GM12801 (cell line): Measurements from ENCODE around the gene RTP3.

Source experiments
- TF ChIP-seq, protein P1 (sequence below): IDR thresholded peaks from one replicate; pipeline ENCODE4 v1.5.1; 2011; ENCODE audit warnings: control low read depth; ENCODE audit not compliant: insufficient read length; ENCODE audit errors: extremely low read depth

Gene RTP3

DNA sequence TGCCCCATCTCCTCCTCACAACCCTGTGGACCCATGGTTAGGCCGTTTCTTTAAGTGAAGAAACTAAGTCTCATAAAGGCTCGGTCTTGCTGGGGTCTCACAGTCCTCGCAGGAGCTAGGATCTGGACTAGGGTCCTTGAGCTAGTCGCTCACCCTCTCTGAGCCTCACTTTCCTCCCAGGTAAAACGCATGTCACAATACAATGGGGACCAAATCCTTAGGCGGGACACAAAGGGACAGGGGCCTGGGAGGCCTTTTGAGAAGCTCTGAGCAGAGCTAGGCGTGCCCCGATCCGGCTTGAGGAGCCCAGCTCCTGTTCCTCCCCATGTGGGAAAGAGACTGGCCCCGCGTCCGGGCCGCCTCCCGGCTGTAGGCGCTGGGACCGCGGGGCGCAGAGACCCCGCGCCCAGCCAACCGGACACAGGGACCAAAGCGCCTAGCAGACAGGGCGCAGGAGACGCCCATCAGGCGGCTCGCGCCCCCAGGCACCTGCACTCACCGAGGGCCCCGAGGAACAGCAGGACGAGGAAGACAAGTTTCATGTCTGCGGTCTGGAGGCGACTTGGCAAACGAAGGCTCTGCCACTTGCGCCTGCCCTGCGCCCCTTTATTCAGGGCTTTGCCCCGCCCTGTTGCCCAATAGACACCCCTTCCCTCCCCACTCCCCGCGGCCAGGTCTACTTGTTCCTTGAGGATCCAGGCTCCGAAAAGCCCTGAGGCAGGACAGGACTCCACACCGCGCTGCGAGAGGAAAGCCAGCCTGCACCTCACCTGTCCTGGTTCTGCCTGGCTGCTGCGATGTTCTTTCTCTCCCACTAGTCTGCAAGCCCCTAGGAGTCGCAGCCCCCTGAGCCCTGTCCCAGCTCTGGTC lies 33.2 kb upstream of the RTP3 start, which contains the start of gene LTF:
Gene LTF (minus strand): TSS at position 580 of the 870 bp plus-strand sequence. CDS start 38 bp downstream, at position 542.
- TF ChIP-seq, protein P1, sequence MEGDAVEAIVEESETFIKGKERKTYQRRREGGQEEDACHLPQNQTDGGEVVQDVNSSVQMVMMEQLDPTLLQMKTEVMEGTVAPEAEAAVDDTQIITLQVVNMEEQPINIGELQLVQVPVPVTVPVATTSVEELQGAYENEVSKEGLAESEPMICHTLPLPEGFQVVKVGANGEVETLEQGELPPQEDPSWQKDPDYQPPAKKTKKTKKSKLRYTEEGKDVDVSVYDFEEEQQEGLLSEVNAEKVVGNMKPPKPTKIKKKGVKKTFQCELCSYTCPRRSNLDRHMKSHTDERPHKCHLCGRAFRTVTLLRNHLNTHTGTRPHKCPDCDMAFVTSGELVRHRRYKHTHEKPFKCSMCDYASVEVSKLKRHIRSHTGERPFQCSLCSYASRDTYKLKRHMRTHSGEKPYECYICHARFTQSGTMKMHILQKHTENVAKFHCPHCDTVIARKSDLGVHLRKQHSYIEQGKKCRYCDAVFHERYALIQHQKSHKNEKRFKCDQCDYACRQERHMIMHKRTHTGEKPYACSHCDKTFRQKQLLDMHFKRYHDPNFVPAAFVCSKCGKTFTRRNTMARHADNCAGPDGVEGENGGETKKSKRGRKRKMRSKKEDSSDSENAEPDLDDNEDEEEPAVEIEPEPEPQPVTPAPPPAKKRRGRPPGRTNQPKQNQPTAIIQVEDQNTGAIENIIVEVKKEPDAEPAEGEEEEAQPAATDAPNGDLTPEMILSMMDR: no peak

DNA sequence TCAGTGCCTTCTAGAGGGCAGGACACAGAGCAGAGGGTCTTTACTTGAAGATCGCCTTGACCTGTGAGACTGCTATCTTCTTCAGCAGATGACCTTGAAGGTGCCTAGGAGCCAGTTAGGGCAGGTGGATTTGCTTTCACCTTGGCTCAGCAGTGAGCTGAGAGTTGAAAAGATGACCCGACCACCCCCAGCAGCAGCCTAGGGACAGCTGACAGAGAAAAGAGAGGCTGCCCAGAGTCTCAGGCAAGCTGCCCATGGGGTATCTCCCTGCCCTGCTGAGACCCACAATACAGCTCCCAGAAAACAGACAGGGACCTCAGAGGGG lies 32.6 kb upstream of the RTP3 start:
- TF ChIP-seq, protein P1: no peak

DNA sequence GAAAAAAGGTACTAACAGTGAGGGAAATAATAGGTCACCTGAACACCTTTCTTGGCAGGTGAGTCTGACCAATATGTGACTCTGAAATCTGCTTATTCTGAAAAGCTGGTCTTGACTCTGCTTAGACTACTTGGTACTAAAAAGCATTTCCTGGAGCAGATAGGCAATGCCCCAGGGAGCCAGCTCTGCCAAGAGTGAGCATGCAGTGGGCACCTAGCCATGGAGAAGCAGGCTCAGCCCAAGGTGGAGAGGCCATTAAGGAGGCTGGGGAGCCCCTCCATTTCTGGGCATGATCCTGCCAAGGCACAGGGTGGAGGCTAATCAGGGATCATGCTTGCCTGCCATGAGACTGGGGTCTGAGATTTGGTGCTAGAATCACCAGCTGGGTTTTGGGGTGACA lies 31.5 kb upstream of the RTP3 start:
- TF ChIP-seq, protein P1: no peak

DNA sequence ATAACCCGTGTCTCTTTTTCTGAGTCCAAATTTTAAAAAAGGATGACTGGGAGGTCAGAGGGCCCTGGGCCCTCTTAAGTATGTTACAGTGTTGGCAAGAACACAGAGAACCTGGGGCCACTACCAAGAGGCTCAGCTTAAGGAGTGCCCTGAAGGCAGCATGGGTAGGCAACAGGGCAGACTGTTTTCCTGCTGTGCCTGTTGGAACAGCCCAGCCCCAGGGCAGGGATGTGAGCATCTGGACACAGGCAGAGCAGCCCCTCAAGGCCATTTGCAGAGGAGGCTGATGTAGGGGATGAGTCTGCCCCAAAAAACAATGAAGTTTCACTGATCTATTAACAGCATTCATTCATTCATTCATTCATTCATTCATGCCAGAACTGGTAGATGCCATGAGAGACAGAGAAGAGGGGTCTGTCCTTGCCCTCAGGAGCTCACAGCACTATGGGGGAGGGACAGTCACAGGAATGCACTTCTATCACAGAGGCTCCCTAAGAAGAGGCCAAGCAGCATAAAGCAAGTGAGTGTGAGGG lies 30.8 kb upstream of the RTP3 start:
- TF ChIP-seq, protein P1: no peak

DNA sequence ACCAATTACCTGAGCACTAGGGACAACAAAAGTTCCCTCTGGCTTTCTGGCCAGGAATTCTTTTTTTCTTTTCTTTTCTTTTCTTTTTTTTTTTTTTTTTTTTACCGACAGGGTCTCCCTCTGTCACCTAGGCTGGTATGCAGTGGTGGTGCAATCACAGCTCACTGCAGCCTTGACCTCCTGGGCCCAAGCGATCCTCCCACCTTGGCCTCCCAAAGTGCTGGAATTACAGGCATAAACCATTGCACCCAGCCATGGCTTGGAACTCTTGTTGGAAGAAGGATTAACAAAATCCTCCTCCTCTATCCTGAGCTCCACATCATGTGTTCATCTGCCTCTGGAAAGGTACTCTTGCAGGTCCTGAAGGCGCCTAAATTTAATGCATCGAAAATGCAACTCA lies 30.2 kb upstream of the RTP3 start:
- TF ChIP-seq, protein P1: no peak

DNA sequence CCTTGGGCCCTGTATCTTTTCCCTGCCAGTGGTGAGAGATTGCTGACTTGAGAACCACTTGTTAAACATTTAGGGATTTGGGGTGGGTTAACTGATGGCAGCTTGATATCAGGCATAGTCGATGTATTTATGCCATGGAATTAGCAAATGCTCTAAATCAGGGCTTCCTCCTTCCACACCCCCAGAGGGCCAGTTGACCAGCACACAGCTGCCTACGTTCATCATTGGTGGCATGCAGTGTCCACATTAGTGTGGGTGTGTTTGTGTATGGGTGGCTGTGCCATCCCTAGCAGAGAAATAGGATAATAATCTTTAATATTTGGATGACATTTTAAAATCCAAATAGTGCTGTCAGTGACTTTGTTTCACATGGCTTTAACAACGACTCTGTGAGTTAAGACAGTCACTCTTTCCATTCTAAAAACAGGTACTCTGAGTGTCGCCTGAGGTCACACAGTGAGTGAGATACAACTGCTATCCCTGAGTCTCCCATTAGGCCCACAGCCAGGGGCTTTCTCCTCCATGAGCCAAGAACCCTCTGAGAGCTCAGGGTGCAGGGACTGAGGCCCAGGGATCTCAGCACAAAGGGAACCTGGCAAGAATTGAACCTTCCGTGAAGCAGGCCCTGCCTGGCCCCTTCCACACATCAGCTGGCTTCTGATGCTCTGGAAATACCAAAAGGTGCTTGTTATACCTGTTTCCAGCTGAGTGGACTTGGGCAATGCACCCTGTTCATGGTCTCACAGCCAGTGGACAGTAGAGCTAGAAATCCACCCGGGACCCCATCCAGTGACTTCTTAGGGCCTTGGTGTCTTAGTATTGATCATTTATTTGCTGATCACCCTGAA lies 28.8 kb upstream of the RTP3 start:
- TF ChIP-seq, protein P1: no peak

DNA sequence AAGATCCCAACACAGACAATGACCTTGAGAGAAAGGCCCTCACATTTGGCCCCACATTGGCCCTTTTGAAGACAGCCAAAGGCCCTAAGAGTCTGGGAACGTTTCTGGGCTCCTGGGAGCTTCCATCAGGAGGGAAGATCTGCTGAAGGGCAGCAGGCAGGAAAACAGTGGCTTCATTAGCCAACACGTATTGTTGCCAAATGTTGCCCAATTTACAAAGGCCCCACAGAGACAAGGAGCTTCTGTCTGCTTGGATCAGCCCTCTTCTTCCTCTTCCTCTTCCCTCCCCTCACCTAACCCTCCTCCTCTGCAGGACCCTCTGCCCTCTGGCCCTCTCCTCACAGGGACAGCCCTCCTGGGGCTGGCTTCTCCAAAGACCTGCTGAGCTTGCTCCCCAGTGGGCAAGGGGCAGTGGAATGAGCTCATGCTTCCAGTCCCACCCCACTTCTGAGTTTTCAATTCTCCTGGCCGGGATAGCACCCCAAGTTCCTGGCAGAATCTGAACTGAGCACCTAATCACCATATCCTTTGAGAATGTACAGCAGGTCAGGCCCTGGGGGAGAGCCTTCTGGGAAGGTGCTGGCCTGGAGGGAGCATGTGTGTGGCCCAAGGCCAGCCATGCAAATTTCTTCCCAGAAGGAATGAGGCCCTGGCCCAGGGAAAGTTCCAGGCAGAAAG lies 28.0 kb upstream of the RTP3 start:
- TF ChIP-seq, protein P1: no peak
